Loucy (cell line): Measurements from ENCODE around the gene RTN4RL2.

Source experiments
- H2AFZ ChIP-seq: fragments of 200-600 bp; sonication (generic); 2 replicates; pipeline ENCODE4 v1.6.0; 2016; ENCODE audit warnings: antibody characterized with exemption, mild to moderate bottlenecking, low read length, moderate library complexity
- H3F3A ChIP-seq: fragments of 200-600 bp; 2 replicates; pipeline ENCODE4 v1.6.0; 2016; ENCODE audit warnings: antibody characterized with exemption, low read depth, mild to moderate bottlenecking
- H3K27me3 ChIP-seq: fragments of 200-600 bp; sonication (generic); 2 replicates; pipeline ENCODE4 v1.6.1; 2014; ENCODE audit warnings: low read length, mild to moderate bottlenecking; ENCODE audit not compliant: insufficient read depth, poor library complexity, severe bottlenecking
- H3K36me3 ChIP-seq: fragments of 200-600 bp; sonication (generic); 2 replicates; pipeline ENCODE4 v1.6.1; 2016; ENCODE audit warnings: low read length; ENCODE audit not compliant: insufficient read depth
- H3K4me1 ChIP-seq: fragments of 200-600 bp; sonication (generic); 2 replicates; pipeline ENCODE4 v1.5.1; 2014; ENCODE audit warnings: low read length, mild to moderate bottlenecking; ENCODE audit not compliant: insufficient read depth, poor library complexity, severe bottlenecking
- H3K4me2 ChIP-seq: fragments of 200-600 bp; sonication (generic); 2 replicates; pipeline ENCODE4 v1.6.0; 2014; ENCODE audit warnings: antibody characterized with exemption, low read length, low read depth, mild to moderate bottlenecking; ENCODE audit not compliant: poor library complexity, severe bottlenecking
- H3K4me3 ChIP-seq: fragments of 200-600 bp; sonication (generic); 2 replicates; pipeline ENCODE4 v1.5.1; 2014; ENCODE audit warnings: low read length, mild to moderate bottlenecking, mixed read lengths; ENCODE audit not compliant: poor library complexity, severe bottlenecking
- H3K79me2 ChIP-seq: fragments of 200-600 bp; sonication (generic); 2 replicates; pipeline ENCODE4 v1.6.1; 2014; ENCODE audit warnings: low read length; ENCODE audit not compliant: insufficient read depth
- H3K9ac ChIP-seq: fragments of 200-600 bp; sonication (generic); 2 replicates; pipeline ENCODE4 v1.6.0; 2014; ENCODE audit warnings: mild to moderate bottlenecking, low read depth, low read length, moderate library complexity; ENCODE audit not compliant: poor library complexity, severe bottlenecking
- H3K9me2 ChIP-seq: fragments of 200-600 bp; sonication (generic); replicated peaks from 2 replicates; pipeline ENCODE4 v1.6.1; 2016; ENCODE audit warnings: low read depth, low read length, mixed read lengths
- H3K9me3 ChIP-seq: fragments of 200-600 bp; sonication (generic); 2 replicates; pipeline ENCODE4 v1.6.1; 2014; ENCODE audit warnings: mild to moderate bottlenecking, antibody characterized with exemption, low read length, low read depth; ENCODE audit not compliant: insufficient read depth
- H4K20me1 ChIP-seq: fragments of 200-600 bp; sonication (generic); 2 replicates; pipeline ENCODE4 v1.6.0; 2014; ENCODE audit warnings: antibody characterized with exemption, low read length, mild to moderate bottlenecking; ENCODE audit not compliant: insufficient read depth, poor library complexity, severe bottlenecking
- EZH2phosphoT487 ChIP-seq: fragments of 200-600 bp; IDR thresholded peaks from 2 replicates; pipeline ENCODE4 v1.6.1; 2018; ENCODE audit warnings: antibody characterized with exemption, mild to moderate bottlenecking, moderate library complexity, borderline replicate concordance
- TF ChIP-seq, protein P1 (sequence below): fragments of 200-600 bp; sonication (generic); conservative IDR thresholded peaks from 2 replicates; pipeline ENCODE4 v1.5.1; 2014; ENCODE audit warnings: mild to moderate bottlenecking, antibody characterized with exemption, low read length

The RTN4RL2 gene

DNA sequence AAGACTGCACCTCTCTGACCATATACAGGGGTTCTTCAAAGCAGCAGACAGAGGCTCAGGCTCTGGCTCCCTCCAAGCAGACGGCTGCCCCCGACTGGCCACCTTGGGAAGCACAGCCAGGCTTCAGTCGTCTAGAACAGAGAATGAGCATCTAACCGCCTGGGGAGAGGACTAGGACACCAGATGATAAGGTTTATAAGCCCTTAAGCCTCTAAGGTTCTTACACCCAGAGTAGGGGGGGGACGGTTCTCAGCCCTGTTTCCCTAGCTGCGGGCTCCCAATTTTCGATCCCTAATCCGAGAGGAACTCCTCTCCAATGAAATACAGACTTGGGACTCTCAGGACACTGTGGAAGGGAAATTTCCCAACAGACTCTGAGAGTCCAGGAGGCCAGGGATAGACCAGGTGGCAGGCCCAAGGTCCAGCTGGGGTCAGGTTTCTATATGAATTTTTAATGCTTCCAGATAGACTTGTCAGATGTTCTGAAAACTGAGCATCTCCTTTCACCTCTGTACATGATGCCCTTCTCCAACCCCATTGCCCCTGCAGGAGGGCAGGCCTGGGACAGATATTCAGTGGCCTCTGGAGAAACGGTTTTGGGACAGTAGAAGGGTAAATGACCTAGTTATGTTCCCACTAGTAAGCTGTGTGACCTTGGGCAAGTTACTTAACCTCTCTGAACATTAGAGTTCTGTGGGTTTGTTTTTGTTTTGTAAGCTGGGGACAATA, 20.2 kb downstream of the RTN4RL2 start:
- Histone ChIP-seq H2AFZ (no peak overlapping the region), H3K4me3 (no peak overlapping the region), H3F3A (no peaks in the 10 kb centered on the region), H3K79me2 (no peaks in the 10 kb centered on the region; the same call in 1 of the 2 replicates), H3K9me3 (no peaks in the 10 kb centered on the region), H3K4me1 (peaks cover 13% of the 10 kb centered on the region), H3K27me3 (no peaks in the 10 kb centered on the region), H3K9me2 (no peaks in the 10 kb centered on the region), H4K20me1 (no peaks in the 10 kb centered on the region), H3K4me2 (no peak overlapping the region), H3K9ac (no peak overlapping the region), H3K36me3 (peaks cover 14% of the 10 kb centered on the region; the same call in 1 of the 2 replicates)
- TF ChIP-seq EZH2phosphoT487, result no peak
- TF ChIP-seq, protein P1, sequence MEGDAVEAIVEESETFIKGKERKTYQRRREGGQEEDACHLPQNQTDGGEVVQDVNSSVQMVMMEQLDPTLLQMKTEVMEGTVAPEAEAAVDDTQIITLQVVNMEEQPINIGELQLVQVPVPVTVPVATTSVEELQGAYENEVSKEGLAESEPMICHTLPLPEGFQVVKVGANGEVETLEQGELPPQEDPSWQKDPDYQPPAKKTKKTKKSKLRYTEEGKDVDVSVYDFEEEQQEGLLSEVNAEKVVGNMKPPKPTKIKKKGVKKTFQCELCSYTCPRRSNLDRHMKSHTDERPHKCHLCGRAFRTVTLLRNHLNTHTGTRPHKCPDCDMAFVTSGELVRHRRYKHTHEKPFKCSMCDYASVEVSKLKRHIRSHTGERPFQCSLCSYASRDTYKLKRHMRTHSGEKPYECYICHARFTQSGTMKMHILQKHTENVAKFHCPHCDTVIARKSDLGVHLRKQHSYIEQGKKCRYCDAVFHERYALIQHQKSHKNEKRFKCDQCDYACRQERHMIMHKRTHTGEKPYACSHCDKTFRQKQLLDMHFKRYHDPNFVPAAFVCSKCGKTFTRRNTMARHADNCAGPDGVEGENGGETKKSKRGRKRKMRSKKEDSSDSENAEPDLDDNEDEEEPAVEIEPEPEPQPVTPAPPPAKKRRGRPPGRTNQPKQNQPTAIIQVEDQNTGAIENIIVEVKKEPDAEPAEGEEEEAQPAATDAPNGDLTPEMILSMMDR, result peak; percentile 92

DNA sequence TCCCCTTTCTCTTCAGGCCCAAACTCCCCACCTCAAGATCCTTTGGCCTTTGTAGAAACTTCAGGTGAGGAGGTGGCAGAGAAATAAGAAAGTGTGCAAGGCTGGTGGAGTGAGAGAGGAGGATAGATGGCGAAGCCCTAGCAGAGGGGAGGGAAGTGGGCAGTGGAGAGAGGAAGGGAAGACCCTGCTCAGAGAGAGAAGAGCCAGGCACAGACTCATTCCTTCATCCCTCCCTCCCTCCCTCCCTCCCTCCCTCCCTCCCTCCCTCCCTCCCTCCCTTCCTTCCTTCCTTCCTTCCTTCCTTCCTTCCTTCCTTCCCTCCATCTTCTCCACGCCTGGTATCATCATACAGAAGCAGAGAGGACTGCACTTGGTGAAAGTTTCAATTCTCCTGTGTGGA, 21.0 kb downstream of the RTN4RL2 start:
- no peak for TF ChIP-seq EZH2phosphoT487
- TF ChIP-seq, protein P1, result no peak
- no peak overlapping the region for H3K4me2 ChIP-seq

DNA sequence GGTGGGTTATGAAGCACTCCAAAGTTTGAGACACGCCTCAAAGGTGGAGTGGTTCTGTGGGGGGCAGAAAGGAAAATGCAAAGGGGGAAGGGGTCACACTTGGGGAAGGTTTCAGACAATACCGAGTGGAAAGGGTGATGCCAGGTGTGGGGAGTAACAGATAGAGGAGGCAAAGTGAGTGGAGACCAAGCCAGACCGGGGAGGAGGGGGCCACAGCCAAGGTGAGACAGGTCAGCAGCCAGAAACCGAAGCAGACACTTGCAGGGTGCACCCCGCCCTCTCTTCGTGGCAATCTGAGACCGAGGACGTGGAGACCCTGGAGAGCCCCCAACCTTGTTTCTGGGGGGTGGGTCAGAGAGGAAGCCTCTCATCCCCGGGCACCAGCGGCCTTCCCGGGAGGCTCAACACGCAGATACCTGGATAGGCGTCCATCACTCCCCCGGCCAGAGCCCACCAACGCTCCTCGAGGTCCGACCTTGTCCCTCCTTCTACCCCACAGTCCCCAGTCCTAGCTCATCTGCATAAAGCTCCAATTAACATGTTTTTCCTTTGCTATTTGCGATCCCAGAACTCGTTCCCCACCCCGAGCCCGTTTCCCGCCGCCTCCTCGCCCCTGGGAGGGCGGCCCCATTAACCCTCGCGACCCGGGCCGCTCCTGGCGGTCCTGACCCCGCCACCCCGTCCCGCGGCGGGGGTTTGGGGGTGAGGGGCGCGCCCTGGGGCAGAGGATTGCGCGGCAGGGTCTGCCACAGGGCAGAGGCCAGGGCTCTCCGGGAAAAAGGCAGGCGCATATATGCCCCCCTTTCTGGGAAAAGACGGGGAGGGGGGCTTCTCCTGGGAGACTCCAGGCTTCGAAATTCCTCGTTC, 21.8 kb downstream of the RTN4RL2 start:
- Histone ChIP-seq H3K4me3 (peak overlapping the region; percentile 71), H2AFZ (no peak overlapping the region), H3K36me3 (peaks cover 14% of the 10 kb centered on the region; the same call in 1 of the 2 replicates), H3K79me2 (no peaks in the 10 kb centered on the region), H3K9me3 (no peaks in the 10 kb centered on the region), H3K4me2 (peak overlapping the region; percentile 77), H3K9me2 (no peaks in the 10 kb centered on the region), H4K20me1 (no peaks in the 10 kb centered on the region), H3F3A (no peaks in the 10 kb centered on the region), H3K4me1 (peaks cover 8% of the 10 kb centered on the region), H3K27me3 (no peaks in the 10 kb centered on the region), H3K9ac (peak overlapping the region; percentile 54)
- TF ChIP-seq, protein P1, result no peak
- no peak for TF ChIP-seq EZH2phosphoT487

More for the DNA sequence above, 21.0 kb downstream of the RTN4RL2 start:
- Histone ChIP-seq H3F3A (no peaks in the 10 kb centered on the region), H3K4me3 (no peak overlapping the region), H2AFZ (no peak overlapping the region), H3K9me2 (no peaks in the 10 kb centered on the region), H3K9ac (no peak overlapping the region), H3K36me3 (peaks cover 14% of the 10 kb centered on the region; the same call in 1 of the 2 replicates), H3K4me1 (peaks cover 8% of the 10 kb centered on the region), H3K27me3 (no peaks in the 10 kb centered on the region), H3K79me2 (no peaks in the 10 kb centered on the region), H3K9me3 (no peaks in the 10 kb centered on the region), H4K20me1 (no peaks in the 10 kb centered on the region)
